ENCODE measurements around the gene MYBPC1.
"Not testable (repeated sequence)": the region's sequence is repeated elsewhere in the genome, so short reads cannot be mapped to it uniquely, and the experiment has no call there.

The MYBPC1 gene

GRCh38 chr12:101697197-101697929, 102.6 kb downstream of the MYBPC1 start, which contains the start of gene CHPT1:
CHPT1 (plus strand) TSS chr12:101697640; CDS start chr12:101697862, 222 bp downstream.
- DNase-seq = peak; percentile 72

- DNase-seq = peak; percentile 6
These were observed 103.4 kb downstream of the MYBPC1 start for GRCh38 chr12:101697930-101698799.

GRCh38 chr12:101698800-101699347, 104.1 kb downstream of the MYBPC1 start:
- peak; percentile 3 for DNase-seq

- no peak for DNase-seq
These were observed 105.6 kb downstream of the MYBPC1 start for GRCh38 chr12:101700299-101700820.

- no peak for DNase-seq
These were observed 108.7 kb downstream of the MYBPC1 start for GRCh38 chr12:101703487-101703886.

- no peak for DNase-seq
These were observed 111.6 kb downstream of the MYBPC1 start for GRCh38 chr12:101706403-101706802.

GRCh38 chr12:101707131-101707782, 112.5 kb downstream of the MYBPC1 start:
- no peak for DNase-seq

- DNase-seq = no peak
These were observed 115.5 kb downstream of the MYBPC1 start for GRCh38 chr12:101710288-101710687.

GRCh38 chr12:101713059-101713682, 118.4 kb downstream of the MYBPC1 start:
- DNase-seq = no peak

- no peak for DNase-seq
These were observed 119.2 kb downstream of the MYBPC1 start for GRCh38 chr12:101713930-101714329.

- no peak for DNase-seq
These were observed 120.2 kb downstream of the MYBPC1 start for GRCh38 chr12:101714877-101715444.

- no peak for DNase-seq
These were observed 124.8 kb downstream of the MYBPC1 start for GRCh38 chr12:101719566-101719965.

GRCh38 chr12:101720118-101720517, 125.3 kb downstream of the MYBPC1 start:
- no peak for DNase-seq

- no peak for DNase-seq
These were observed 127.6 kb downstream of the MYBPC1 start for GRCh38 chr12:101722392-101722791.

- no peak for DNase-seq
These were observed 132.3 kb downstream of the MYBPC1 start for GRCh38 chr12:101727098-101727497.

GRCh38 chr12:101729842-101730241, 135.1 kb downstream of the MYBPC1 start:
- no peak for DNase-seq

GRCh38 chr12:101732318-101732717, 137.5 kb downstream of the MYBPC1 start:
- no peak for DNase-seq

- DNase-seq = no peak
These were observed 138.4 kb downstream of the MYBPC1 start for GRCh38 chr12:101733166-101733565.

GRCh38 chr12:101734482-101734881, 139.7 kb downstream of the MYBPC1 start:
- not testable (repeated sequence) for DNase-seq
